Stimulated activated CD4-positive, alpha-beta T cell treated with anti-CD3 and anti-CD28 coated beads, Interleukin-12 subunit alpha, Interleukin-12 subunit beta, amount 100 ng/mL, for 48 hours (primary cell): ENCODE data around the gene PPARGC1A.

Source experiments
- DNase-seq, 3 donors: peaks; one replicate each; pipeline ENCODE4 v3.0.0-alpha.2; 2020; ENCODE audit warnings: low read depth in 2 of 3, low spot score in 1 of 3

Gene PPARGC1A

DNA sequence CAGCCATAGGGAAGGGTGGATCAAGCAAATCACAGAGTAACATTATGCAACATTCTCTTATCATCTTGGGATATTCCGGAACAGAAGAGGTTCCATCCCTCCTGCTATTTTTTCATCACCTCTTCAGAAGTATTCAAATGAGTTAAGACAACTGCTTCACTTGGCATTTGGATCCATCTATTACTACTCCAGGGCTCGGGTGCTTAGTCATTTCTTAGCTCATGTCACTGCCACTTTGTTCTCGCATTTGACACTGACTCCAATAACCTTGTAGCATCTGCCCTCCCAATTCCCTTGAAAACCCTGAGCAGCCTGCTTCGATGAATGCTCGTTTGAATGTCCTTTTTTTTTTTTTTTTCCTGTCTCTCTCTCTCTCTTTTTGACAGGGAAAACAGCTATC lies 114.9 kb downstream of the PPARGC1A start:
- no peak for DNase-seq

DNA sequence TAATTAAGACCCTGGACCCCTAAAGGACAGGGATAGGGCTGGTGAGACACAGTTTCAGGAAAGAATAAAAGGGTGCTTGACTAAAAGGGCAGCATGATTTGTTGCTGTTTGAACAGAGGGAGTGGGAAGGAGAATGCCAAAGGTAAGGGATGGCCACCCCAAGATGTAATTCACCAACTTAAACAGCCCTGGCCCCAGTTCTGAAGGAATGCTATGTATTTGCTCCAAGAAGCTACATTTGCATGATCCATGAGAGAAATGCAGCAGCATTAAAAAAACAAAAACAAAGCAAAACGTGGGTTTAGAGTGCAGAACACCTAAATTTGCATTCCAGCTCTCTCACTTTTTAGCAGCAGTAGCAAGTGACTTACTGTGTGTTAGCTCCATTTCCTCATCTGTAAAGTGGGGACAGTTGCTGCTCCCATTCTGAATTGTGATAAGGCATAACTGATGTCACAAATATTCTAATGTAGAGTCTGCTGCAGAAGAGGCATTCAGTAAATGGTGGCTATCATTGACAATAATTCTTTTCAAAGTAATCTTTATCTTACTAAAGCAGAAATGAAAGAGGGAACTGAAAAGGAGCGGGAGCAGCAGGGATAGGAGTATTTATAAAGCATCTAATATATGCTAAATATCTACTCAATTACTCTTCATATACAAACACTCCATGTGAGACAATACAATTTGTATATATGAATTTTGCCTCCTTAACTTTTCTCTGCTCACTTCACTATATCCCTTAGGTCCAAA lies 115.8 kb downstream of the PPARGC1A start:
- no peak for DNase-seq

DNA sequence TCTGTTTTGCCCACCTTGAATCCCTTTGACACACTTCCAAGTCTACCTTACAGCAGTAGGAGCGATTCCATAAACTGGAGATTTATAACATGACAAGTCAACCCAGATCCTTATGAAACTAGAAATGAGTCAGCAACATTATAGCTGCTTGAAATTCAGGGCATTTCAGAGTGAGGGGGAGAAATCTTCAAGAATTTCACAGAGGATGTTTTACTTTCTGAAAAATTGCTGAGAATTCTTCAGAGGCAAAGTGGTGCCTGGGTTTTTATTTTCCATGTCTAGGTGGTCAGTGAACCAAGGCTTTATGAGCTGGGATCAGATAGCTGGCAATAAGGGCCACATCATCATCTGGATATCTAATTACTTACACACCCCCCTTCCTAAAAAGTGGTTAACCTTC lies 119.8 kb downstream of the PPARGC1A start:
- DNase-seq = no peak

DNA sequence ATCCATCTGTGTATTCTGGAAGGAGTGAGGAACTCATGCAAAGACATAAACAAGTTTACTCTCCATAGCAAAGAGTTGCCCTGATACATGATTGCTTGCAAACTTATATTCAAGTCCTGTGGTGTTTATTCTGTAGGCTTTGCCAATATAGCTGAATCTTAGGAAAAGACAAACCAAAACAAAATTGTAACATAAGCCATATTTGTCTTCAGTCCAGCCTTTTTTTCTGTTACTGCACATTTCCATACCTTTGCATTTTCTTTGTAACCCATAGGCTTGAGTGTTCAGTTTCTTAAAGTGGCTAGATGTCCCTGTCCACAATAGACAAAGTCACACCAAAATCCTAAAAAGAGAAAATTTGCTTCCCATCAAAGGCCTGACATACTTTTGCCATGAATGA lies 120.4 kb downstream of the PPARGC1A start:
- DNase-seq = no peak

DNA sequence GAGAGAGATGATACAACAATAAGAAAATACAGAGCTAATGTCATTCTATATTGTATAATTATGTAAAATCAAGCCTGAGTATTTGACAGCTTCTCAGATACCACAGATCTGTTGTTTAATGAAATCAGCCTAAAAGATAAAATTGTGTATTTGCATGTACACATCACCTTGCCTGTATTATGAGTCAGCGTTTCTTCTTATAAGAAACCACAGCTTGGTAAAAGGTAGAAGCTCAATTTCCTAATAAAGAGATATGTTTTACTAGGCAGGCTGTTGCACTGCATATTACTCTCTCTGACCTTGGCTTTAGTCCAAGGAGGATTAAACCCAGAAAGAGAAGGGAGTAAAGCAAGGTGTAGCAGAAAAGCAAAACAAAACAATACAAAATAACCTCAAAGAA lies 121.3 kb downstream of the PPARGC1A start:
- no peak for DNase-seq

DNA sequence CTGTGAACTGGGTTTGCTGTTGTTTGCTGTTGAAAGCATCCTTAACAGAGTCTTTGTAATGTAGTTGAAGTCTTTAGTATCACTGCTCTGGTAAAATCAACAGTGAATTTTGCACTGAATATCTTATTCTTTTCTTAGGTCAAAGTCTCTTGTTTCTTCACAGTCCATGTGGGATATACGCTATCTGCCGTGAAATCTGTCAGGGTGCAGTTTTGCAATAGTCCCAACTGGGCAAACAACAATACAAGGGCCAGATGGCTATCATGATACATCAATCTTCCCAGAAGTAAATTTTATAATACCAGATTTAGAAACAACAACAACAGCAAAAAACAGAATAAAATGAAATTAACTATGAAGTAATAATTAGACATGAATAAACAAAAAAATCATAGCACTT lies 123.5 kb downstream of the PPARGC1A start:
- no peak for DNase-seq

DNA sequence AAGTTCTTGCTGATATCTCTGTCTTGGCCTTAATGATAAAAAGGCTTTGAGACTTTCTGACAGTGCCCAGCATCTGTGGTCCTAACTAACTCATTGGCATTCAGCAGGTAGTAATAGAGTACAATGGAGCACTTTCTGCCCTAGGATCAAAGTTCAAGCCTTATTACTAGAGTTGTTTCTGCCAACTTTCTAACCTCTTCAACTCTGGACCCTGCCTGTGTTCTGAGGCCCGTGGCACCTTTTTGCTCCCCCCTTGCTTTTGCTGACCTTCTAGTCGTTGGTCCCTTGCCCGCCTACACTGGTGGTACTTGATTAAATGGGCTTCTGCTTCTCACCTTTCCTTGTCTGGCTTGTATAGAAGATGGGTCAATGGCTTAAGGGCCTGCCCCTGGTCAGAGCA lies 126.3 kb downstream of the PPARGC1A start:
- no peak for DNase-seq

DNA sequence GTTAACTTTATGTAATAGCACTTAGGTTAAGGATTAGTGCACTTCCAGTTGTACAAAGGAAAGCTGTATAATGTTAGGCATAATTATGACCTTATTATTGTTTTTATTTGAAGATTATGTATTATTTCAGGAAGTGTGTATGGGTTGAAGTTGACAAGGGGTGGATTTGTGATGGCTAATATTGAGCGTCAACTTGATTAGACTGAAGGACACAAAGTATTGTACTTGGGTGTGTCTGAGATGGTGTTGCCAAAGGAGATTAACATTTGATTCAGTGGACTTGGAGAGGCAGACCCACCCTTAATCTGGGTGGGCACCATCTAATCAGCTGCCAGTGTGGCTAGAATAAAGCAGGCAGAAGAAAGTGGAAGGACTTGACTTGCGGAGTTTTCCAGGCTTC lies 127.3 kb downstream of the PPARGC1A start:
- DNase-seq = no peak

DNA sequence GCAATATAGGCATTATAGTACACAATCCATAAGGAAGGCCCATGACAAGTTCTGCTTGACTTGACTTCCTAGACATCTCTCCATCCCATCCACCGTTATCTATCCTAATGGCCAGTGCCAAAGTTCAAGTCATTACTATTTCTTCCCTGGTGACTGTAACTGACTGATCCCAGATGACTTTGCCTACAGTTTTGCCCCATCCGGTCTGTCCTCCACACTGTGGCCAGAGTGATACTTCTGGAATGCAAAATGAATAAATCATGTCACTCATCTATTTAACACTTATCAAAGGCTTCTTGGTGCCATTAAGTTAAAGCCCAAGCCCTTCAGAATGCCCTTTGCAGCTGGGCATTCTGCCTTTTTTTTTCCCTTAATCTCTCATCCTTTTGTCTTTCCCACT lies 130.8 kb downstream of the PPARGC1A start:
- DNase-seq = no peak

DNA sequence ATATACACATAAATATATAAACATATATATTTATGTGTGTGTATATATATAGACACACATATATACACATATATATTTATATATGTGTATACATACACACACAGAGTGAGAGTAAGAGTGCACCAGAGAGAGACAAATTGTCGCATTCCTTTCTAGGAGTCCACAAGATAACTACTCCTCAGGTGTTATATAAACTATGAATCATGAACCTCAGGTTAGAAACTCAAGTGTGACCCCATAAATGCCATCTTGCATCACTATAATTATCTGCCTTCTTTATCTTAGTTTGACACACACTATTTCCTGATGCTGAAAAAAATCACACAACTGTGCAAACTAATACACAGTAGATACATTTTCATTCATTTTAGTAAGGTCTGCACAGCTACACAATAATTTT lies 135.2 kb downstream of the PPARGC1A start:
- DNase-seq = no peak

DNA sequence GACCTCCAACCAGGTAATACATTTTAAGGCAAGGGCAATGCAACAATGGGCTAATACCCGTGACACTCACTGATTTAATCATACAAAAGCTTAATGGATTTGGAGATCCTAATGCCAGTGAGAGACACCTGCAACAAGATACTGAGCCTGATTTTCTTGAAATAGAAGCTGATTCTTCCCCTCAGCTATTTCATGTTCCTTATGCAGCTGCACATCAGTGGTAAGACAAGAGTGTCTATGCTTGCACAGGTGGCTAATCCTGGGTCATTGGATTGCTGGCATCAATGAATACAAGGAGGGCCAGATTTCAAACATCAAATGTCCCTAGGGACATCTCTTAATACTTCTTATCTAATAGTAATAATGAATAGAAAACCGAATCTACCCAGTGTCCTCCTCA lies 139.7 kb downstream of the PPARGC1A start:
- no peak for DNase-seq

DNA sequence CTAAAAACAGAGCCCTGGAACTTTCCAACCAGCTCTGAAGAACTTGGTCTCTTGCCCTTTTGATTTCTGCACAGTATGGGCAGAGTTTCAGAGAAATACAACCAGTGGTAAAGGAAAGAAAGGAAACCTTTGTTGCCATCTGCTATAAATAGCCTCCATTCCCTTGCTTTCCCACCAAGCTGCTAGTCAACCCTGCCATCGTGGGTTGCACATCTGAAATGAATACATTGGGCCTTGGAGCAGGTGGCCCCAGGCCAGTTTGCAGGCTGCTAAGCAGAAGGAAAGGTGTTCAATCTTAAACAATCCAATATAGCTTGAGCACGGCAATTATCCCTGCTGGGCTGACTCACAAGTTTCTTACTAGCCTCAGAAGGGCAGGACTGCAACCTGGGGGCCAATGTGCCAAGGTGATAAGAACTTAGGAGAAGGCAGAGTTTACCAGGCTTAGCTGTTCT lies 142.5 kb downstream of the PPARGC1A start:
- no peak for DNase-seq

DNA sequence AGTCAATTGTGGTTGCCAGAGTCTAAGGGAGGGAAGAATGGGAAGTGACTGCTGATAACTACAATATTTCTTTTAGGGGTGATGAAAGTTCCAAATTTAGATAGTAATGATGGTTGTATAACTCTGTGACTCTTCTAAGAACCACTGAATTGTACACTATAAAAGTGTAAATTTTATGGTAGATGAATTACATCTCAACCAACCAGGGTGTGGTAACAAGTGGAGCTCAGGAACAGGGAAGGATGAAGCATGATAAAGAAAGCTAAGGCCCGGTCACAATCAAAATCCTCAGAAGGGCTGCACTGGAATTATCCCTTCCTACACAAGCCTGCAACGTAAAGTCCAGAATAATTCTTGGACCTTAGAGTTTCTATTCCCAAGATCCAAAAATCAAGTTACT lies 143.2 kb downstream of the PPARGC1A start:
- DNase-seq = no peak

DNA sequence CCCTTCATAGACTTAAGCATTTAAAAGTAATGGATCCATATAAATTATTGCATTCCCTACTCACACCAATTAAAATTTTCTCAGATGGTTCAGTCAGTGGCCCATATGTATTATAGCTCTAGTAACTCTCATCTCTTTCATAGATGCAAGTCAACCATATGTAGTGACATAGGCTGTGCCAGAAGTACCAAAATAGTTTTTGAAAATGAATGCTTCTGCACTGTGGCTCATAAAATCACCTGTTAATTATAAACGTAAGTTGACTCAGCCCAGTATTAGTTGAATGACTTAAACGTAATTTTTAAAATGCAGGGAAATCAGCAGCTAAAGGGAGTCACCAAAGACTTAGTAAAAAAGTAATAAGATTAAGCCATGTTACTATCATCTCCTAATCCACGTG lies 143.8 kb downstream of the PPARGC1A start:
- DNase-seq = no peak

DNA sequence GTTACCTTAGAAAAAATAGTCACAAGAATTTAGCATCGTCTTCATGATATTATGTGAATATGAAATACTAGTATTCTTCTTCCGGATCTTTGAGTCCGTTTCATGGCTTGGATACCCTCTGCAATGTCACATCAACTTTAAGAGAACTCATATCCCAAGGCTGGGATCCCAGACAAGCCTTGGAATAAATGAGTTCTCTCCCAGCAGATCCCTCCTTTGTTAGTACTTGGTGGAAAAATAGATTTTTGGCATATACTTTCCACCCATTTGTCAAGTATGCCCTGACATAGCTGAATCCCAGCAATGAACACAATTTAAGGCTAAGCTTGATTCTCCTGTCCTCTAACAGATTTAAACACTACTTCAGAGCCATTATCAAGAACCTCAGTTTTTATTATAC lies 144.5 kb downstream of the PPARGC1A start:
- DNase-seq = no peak
